Spleen (tissue), 7 donors: ENCODE results near the gene ATP13A4.

Source experiments
- CTCF ChIP-seq, 11 experiments: fragments of 200-600 bp in 7 of 11; fragments of 450-650 bp in 4 of 11; sonication (generic) in 4 of 11; IDR thresholded peaks in 8 of 11; conservative IDR thresholded peaks in 3 of 11; 1 replicate in 7 of 11; 2 replicates in 4 of 11; pipeline versions ENCODE4 v1.4.0 to v1.8.0; 2016 to 2021; ENCODE audit warnings: antibody characterized with exemption in 11 of 11, inconsistent platforms in 4 of 11, mild to moderate bottlenecking in 1 of 11
- POLR2A ChIP-seq, 3 donors: fragments of 450-650 bp; IDR thresholded peaks; one replicate each; pipeline ENCODE4 v1.5.1; 2017; ENCODE audit warnings: antibody characterized with exemption in 3 of 3, mild to moderate bottlenecking in 1 of 3
- POLR2AphosphoS5 ChIP-seq, 3 donors: sonication (generic); formaldehyde crosslinking; IDR thresholded peaks; one replicate each; pipeline ENCODE4 v1.5.1; 2017; ENCODE audit warnings: antibody characterized with exemption in 3 of 3
- donor health status: DM: no; HTN: no; CAD: no; lungs with moderate emphysema.
- donor health status: DM: no; HTN: no; CAD: no.
- donor health status: DM: no; HTN: no; CAD: no.

GRCh38 chr3:193595939-193596487, 41.3 kb upstream of the ATP13A4 start:
- no peak for TF ChIP-seq CTCF (IDR thresholded peaks at IDR 0.05 in 8 of 11, conservative IDR thresholded peaks at IDR 0.05 in 3 of 11)
- TF ChIP-seq POLR2A (IDR thresholded peaks at IDR 0.05), result no peak
- TF ChIP-seq POLR2AphosphoS5 (IDR thresholded peaks at IDR 0.05), result no peak
